Neural cell (in vitro differentiated cells): Measurements from ENCODE around the gene MRPL38. TPM values are rescaled to one million over a fixed set of nuclear protein-coding genes. Genes with fewer than 3 reads are reported as not detected.

ENCODE experiments used
- H2AFZ ChIP-seq: fragments of 200-600, 300-800 bp; sonication (generic), shearing (Covaris generic); 2 replicates; pipeline ENCODE4 v1.6.0; 2014; ENCODE audit warnings: low read depth, mild to moderate bottlenecking, antibody characterized with exemption, low read length, moderate library complexity
- H3F3A ChIP-seq: fragments of 200-600 bp; shearing (Covaris generic); 2 replicates; pipeline ENCODE4 v1.6.1; 2016; ENCODE audit warnings: mild to moderate bottlenecking, moderate library complexity, mixed read lengths, antibody characterized with exemption, low read length; ENCODE audit not compliant: insufficient read depth, poor library complexity, severe bottlenecking
- H3K27ac ChIP-seq: fragments of 200-600, 300-800 bp; sonication (generic), shearing (Covaris generic); 2 replicates; pipeline ENCODE4 v1.5.1; 2014; ENCODE audit warnings: mild to moderate bottlenecking, low read length, moderate library complexity
- H3K27me3 ChIP-seq: fragments of 300-800, 200-600 bp; sonication (generic), shearing (Covaris generic); 2 replicates; pipeline ENCODE4 v1.6.0; 2014; ENCODE audit warnings: mild to moderate bottlenecking, low read depth, low read length, moderate library complexity; ENCODE audit not compliant: insufficient read depth
- H3K36me3 ChIP-seq: fragments of 300-800, 200-600 bp; sonication (generic), shearing (Covaris generic); 2 replicates; pipeline ENCODE4 v1.5.1; 2014; ENCODE audit warnings: mild to moderate bottlenecking, antibody characterized with exemption, low read length, moderate library complexity; ENCODE audit not compliant: insufficient read depth
- H3K4me2 ChIP-seq: fragments of 300-800, 200-600 bp; sonication (generic), shearing (Covaris generic); 2 replicates; pipeline ENCODE4 v1.6.0; 2014; ENCODE audit warnings: mild to moderate bottlenecking, low read length
- H3K4me3 ChIP-seq: fragments of 300-800, 200-600 bp; sonication (generic), shearing (Covaris generic); 2 replicates; pipeline ENCODE4 v1.5.1; 2014; ENCODE audit warnings: mild to moderate bottlenecking, low read length, moderate library complexity
- H3K79me2 ChIP-seq: fragments of 200-600 bp; shearing (Covaris generic); replicated peaks from 2 replicates; pipeline ENCODE4 v1.6.0; 2014; ENCODE audit warnings: mild to moderate bottlenecking, low read length, moderate library complexity; ENCODE audit not compliant: insufficient read depth
- H3K9ac ChIP-seq: fragments of 300-800, 200-600 bp; sonication (generic), shearing (Covaris generic); 2 replicates; pipeline ENCODE4 v1.6.1; 2016; ENCODE audit warnings: mild to moderate bottlenecking, low read length, mixed read lengths
- H3K9me2 ChIP-seq: fragments of 200-600 bp; shearing (Covaris generic); 2 replicates; pipeline ENCODE4 v1.6.1; 2016; ENCODE audit warnings: mild to moderate bottlenecking, low read length, mixed read lengths; ENCODE audit not compliant: insufficient read depth
- H3K9me3 ChIP-seq: fragments of 200-600, 300-800 bp; sonication (generic), shearing (Covaris generic); 2 replicates; pipeline ENCODE4 v1.6.1; 2016; ENCODE audit warnings: mild to moderate bottlenecking, mixed run types, low read length, moderate library complexity, mixed read lengths
- H4K20me1 ChIP-seq: fragments of 200-600 bp; shearing (Covaris generic); 2 replicates; pipeline ENCODE4 v1.6.1; 2016; ENCODE audit warnings: mild to moderate bottlenecking, mixed run types; ENCODE audit not compliant: insufficient read depth
- EP300 ChIP-seq: fragments of 450-650 bp; conservative IDR thresholded peaks from 2 replicates; pipeline ENCODE4 v1.6.1; 2014; ENCODE audit warnings: antibody characterized with exemption, mild to moderate bottlenecking, moderate library complexity; ENCODE audit not compliant: poor library complexity, severe bottlenecking
- EZH2 ChIP-seq: fragments of 200-600, 300-800 bp; shearing (Covaris generic), sonication (generic); IDR thresholded peaks from 2 replicates; pipeline ENCODE4 v1.6.1; 2014; ENCODE audit warnings: antibody characterized with exemption, low read length, borderline replicate concordance, mild to moderate bottlenecking; ENCODE audit not compliant: insufficient read depth, poor library complexity, severe bottlenecking
- MXI1 ChIP-seq: fragments of 450-650 bp; conservative IDR thresholded peaks from 2 replicates; pipeline ENCODE4 v1.6.1; 2014; ENCODE audit warnings: antibody characterized with exemption, mild to moderate bottlenecking; ENCODE audit not compliant: poor library complexity, severe bottlenecking
- POLR2AphosphoS5 ChIP-seq: IDR thresholded peaks from 2 replicates; pipeline ENCODE4 v1.6.1; 2012
- RAD21 ChIP-seq: fragments of 450-650 bp; conservative IDR thresholded peaks from 2 replicates; pipeline ENCODE4 v1.6.1; 2014; ENCODE audit warnings: antibody characterized with exemption, mild to moderate bottlenecking, moderate library complexity
- SMC3 ChIP-seq: fragments of 450-650 bp; conservative IDR thresholded peaks from 2 replicates; pipeline ENCODE4 v1.6.1; 2014; ENCODE audit warnings: antibody characterized with exemption, mild to moderate bottlenecking, moderate library complexity; ENCODE audit not compliant: poor library complexity
- TAF1 ChIP-seq: IDR thresholded peaks from 2 replicates; pipeline ENCODE4 v1.6.1; 2012; ENCODE audit warnings: low read depth
- polyA plus RNA-seq: library from polyadenylated mRNA; depleted of rRNA; stranded (reverse); fragments of >200 nt; gene quantifications from 2 replicates; pipeline ENCODE4 v1.2.3, GENCODE V29; 2014
- TF ChIP-seq, protein P1 (sequence below): fragments of 450-650 bp; IDR thresholded peaks from 2 replicates; pipeline ENCODE4 v1.5.1; 2014; ENCODE audit warnings: antibody characterized with exemption, mild to moderate bottlenecking, moderate library complexity; ENCODE audit not compliant: poor library complexity, severe bottlenecking
- TF ChIP-seq, protein P2 (sequence below): IDR thresholded peaks from 2 replicates; pipeline ENCODE4 v1.6.1; 2012; ENCODE audit warnings: borderline replicate concordance

MRPL38 gene
- polyA plus RNA-seq, 1 donor from 2014 or later, result 91.2 TPM

DNA sequence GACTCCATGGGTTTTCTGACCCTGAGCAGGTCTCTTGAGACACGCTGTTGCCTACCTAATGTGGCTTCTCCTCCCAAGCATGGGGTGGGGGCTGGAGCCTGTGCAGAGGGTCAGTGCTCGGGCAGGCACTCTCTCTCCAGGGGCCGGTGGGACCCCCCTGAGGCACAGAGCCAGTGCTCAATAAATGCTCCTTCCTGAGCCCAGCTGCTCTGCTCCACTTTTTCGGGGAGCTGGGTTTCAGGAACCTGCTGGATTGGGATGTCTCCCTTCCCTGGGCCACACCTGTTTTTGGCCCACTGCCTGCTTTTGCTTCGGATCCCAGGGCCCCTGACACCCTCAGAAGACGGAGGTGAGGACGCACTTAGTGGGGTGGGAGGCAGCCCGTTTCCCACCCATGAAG, 6.6 kb downstream of the MRPL38 start:
- H3K9ac ChIP-seq, result no peak overlapping the region
- H3K36me3 ChIP-seq, result no peaks in the 10 kb centered on the region
- H3K4me2 ChIP-seq, result no peak overlapping the region
- no peaks in the 10 kb centered on the region for H3K9me2 ChIP-seq
- H3K27me3 ChIP-seq, result no peaks in the 10 kb centered on the region
- no peak overlapping the region for H3K4me3 ChIP-seq
- H3K9me3 ChIP-seq, result no peaks in the 10 kb centered on the region
- TF ChIP-seq POLR2AphosphoS5 (no peak), RAD21 (no peak), MXI1 (no peak), SMC3 (no peak), EZH2 (no peak), TAF1 (no peak), EP300 (no peak)
- TF ChIP-seq, protein P1, sequence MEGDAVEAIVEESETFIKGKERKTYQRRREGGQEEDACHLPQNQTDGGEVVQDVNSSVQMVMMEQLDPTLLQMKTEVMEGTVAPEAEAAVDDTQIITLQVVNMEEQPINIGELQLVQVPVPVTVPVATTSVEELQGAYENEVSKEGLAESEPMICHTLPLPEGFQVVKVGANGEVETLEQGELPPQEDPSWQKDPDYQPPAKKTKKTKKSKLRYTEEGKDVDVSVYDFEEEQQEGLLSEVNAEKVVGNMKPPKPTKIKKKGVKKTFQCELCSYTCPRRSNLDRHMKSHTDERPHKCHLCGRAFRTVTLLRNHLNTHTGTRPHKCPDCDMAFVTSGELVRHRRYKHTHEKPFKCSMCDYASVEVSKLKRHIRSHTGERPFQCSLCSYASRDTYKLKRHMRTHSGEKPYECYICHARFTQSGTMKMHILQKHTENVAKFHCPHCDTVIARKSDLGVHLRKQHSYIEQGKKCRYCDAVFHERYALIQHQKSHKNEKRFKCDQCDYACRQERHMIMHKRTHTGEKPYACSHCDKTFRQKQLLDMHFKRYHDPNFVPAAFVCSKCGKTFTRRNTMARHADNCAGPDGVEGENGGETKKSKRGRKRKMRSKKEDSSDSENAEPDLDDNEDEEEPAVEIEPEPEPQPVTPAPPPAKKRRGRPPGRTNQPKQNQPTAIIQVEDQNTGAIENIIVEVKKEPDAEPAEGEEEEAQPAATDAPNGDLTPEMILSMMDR, result no peak
- TF ChIP-seq, protein P2, sequence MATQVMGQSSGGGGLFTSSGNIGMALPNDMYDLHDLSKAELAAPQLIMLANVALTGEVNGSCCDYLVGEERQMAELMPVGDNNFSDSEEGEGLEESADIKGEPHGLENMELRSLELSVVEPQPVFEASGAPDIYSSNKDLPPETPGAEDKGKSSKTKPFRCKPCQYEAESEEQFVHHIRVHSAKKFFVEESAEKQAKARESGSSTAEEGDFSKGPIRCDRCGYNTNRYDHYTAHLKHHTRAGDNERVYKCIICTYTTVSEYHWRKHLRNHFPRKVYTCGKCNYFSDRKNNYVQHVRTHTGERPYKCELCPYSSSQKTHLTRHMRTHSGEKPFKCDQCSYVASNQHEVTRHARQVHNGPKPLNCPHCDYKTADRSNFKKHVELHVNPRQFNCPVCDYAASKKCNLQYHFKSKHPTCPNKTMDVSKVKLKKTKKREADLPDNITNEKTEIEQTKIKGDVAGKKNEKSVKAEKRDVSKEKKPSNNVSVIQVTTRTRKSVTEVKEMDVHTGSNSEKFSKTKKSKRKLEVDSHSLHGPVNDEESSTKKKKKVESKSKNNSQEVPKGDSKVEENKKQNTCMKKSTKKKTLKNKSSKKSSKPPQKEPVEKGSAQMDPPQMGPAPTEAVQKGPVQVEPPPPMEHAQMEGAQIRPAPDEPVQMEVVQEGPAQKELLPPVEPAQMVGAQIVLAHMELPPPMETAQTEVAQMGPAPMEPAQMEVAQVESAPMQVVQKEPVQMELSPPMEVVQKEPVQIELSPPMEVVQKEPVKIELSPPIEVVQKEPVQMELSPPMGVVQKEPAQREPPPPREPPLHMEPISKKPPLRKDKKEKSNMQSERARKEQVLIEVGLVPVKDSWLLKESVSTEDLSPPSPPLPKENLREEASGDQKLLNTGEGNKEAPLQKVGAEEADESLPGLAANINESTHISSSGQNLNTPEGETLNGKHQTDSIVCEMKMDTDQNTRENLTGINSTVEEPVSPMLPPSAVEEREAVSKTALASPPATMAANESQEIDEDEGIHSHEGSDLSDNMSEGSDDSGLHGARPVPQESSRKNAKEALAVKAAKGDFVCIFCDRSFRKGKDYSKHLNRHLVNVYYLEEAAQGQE, result no peak
- H2AFZ ChIP-seq, result no peak overlapping the region
- H3K79me2 ChIP-seq, result no peaks in the 10 kb centered on the region
- no peaks in the 10 kb centered on the region for H4K20me1 ChIP-seq
- H3F3A ChIP-seq, result no peaks in the 10 kb centered on the region
- H3K27ac ChIP-seq, result no peak overlapping the region

DNA sequence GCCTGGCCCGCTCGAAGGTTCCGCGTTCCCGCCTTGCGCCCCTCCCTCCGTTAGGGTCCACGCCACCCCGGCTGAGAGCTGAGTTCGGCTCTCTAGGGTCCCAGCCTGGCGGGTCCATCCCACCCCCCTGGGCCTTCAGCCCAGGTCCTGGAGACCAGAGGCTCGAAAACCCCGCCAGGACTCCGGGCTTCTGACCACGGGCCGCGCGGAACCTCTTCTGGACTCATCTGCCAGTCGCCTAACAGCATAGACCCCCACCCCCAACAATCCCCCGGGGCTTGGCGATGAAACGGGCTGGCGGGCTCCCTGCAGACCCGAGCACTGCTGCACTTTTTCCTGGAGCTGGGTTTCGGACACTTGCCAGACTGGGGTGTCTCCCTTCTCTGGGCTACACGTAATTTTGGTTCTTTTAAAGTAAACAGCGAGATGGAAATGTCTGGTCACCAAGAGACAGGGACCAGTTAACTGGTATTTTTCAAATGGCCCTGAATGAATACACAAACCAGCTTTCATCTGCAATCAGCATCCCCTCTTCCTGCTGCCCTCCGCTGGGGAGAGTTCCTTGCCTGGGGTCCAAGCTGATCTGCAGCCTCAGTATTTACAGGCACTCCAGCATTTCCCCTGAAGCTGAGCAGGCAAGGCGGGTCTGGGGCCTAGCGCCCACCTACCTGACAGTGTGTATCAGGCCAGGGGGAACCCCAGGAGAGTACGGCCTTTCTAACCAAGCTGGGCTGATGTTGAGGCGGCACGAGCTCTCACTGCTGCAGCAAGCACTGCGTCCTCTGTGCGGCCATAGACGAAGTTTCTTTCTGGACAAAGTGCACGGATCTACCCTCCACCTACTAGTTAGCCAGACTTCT, 7.3 kb downstream of the MRPL38 start:
- Histone ChIP-seq H3K27ac (no peak overlapping the region), H3K9me2 (no peaks in the 10 kb centered on the region), H2AFZ (no peak overlapping the region), H3K4me2 (no peak overlapping the region), H3K9me3 (no peaks in the 10 kb centered on the region), H3F3A (no peaks in the 10 kb centered on the region), H3K9ac (no peak overlapping the region), H3K79me2 (no peaks in the 10 kb centered on the region), H3K36me3 (no peaks in the 10 kb centered on the region), H3K27me3 (no peaks in the 10 kb centered on the region), H3K4me3 (no peak overlapping the region), H4K20me1 (no peaks in the 10 kb centered on the region)
- TF ChIP-seq MXI1 (no peak), EZH2 (no peak), SMC3 (no peak), RAD21 (no peak), POLR2AphosphoS5 (no peak), TAF1 (no peak), EP300 (no peak)
- TF ChIP-seq, protein P1, result no peak
- TF ChIP-seq, protein P2, result no peak
